ENCODE data around the gene GOLGA6L6.
"Not testable (repeated sequence)": the region's sequence is repeated elsewhere in the genome, so short reads cannot be mapped to it uniquely, and the experiment has no call there.

GOLGA6L6 gene

GRCh38 chr15:20541700-20542099, at the start of gene GOLGA6L6:
GOLGA6L6 (minus strand) TSS chr15:20541800; CDS start chr15:20541709, 91 bp downstream.
- not testable (repeated sequence) for DNase-seq

GRCh38 chr15:20590069-20590468, 48.5 kb upstream of the GOLGA6L6 start:
- not testable (repeated sequence) for DNase-seq

- DNase-seq = not testable (repeated sequence)
These were observed 45.2 kb upstream of the GOLGA6L6 start for GRCh38 chr15:20586821-20587220.

GRCh38 chr15:20582726-20583115, 41.1 kb upstream of the GOLGA6L6 start:
- not testable (repeated sequence) for DNase-seq

DNA sequence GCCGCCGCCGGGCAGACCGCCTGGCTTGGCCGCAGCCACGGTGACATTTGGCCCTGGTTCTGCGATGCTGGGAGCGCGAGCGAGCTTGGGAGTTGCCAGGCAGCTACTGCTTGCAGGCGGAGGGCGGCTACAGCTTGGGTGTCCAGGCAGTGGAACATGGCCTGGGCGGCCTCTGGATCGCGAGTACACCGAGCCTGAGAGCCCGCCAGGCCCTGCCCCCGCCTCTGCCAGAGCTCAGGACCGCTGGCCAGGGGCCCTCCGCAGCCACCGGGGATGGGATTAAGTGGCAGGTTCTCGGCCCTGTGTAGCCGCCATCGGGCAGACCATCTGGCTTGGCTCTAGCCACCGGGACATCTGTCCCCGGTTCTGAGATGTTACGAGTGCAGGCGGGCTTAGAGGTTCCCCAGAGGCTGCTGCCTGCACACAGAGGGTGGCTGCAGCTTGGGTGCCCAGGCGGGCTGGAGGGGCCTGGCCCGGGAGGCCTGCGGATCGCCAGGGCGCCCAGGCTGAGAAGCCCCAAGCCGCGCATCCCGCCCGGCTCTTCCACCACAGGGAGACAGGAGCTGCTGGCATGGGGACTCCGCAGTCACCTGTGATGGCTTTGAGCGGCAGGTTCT, 40.6 kb upstream of the GOLGA6L6 start:
- not testable (repeated sequence) for DNase-seq

DNA sequence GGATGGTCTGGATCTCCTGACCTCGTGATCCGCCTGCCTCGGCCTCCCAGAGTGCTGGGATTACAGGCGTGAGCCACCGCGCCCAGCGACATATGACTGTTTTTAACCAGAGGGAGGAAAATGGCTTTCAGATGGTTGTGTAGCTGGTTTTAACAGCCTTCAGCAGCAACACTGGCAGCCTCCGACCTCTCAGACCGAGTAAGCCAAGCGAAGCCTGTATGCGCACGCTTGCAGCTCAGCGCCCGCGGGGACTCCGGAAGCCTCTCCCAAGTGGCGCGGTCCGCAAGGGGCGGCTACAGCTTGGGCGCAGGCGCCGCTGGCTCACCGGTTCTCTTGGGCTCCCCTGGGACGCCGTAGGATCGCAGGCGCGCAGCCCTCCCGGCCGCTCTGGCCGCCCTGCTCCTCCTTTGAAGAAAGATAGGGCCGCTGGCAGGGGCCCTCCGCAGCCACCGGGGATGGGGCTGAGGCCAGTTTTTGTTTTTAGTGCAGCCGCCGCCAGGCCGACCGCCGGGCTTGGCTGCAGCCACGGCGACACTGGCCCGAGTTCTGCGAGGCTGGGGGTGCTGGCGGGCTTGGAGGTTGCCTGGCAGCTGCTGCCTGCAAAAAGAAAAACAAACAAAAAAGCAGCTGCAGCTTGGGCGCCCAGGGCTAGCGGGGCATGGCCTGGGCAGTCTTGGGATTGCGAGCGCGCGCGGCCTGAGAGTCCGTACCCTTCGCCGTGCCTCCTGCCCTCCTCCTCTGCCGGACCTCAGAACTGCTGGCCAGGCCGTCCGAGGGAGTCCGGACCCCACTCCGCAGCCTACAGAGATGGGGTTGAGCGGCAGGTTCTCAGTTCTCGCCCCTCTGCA, 39.9 kb upstream of the GOLGA6L6 start:
- DNase-seq = not testable (repeated sequence)

GRCh38 chr15:20579662-20580061, 38.1 kb upstream of the GOLGA6L6 start:
- not testable (repeated sequence) for DNase-seq

DNA sequence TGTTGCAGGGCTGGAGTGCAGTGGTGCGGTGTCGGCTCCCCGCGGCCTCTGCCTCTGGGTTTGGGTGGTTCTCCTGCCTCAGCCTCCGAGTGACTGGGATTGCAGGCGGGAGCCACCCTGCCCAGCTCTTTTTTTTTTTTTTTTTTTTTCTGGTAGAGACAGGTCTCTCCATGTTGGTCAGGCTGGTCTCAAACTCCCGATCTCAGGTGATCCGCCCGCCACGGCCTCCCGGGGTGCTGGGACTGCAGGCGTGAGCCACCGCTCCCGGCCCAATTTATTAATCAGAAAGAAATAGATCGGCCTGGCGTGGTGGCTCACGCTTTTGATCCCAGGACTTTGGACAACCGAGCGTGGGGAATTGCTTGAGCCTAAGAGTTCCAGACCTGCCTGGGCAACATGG, 9.7 kb upstream of the GOLGA6L6 start:
- DNase-seq = not testable (repeated sequence)

DNA sequence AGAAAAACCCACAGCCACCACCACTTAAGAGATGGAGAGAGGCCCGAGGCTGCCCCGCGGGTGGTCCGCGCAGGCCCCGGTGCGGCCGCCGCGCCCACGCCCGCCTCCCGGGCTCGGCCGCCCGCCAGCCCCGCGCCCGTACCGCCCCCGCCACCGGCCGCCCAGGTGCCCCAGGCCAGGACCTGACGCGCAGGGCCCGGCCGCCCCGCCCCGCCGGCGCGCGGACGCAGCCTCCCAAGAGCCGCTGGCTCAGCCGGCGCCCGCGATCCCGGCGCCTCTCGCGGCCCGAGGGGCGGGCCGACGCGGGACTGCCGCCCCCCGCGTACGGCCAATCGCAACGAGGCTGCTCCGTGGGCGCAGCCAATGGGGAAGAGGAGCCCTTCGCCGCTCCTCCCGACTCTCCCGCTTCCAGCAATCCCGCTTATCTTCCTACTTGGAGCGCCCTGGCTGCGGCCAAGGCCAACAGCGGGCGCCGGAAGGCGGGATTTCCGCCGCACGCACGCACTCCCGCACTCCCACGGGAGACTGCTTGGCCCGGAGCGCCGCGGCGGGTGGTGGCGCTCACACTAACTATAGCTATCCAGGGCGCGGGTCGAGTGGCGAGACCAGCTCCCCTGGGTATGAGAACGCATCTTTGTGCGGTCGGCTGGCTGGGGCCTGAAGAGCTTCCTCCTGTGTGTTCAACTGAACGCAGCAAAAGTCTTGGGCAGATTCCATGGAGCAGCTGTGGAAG, 35.5 kb downstream of the GOLGA6L6 start:
- not testable (repeated sequence) for DNase-seq

DNA sequence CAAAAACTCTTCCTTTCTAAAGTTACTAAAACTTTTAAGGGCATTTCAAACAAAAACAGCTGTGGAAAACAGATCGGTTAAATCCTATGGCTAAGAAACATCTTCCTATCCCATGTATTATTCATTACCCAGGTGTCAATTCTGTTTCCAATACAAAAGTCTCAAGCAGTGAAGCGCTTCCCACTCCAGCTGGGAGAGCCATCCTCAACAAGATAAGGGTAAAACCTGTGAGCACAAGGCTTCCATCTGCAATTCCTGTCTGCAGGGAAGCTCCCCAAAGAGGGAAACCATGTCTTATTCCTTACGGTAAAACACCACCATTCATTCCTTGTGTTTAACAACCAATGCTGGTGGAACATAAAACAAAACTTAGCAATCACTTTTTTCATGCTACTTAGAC, 38.8 kb downstream of the GOLGA6L6 start:
- DNase-seq = not testable (repeated sequence)

DNA sequence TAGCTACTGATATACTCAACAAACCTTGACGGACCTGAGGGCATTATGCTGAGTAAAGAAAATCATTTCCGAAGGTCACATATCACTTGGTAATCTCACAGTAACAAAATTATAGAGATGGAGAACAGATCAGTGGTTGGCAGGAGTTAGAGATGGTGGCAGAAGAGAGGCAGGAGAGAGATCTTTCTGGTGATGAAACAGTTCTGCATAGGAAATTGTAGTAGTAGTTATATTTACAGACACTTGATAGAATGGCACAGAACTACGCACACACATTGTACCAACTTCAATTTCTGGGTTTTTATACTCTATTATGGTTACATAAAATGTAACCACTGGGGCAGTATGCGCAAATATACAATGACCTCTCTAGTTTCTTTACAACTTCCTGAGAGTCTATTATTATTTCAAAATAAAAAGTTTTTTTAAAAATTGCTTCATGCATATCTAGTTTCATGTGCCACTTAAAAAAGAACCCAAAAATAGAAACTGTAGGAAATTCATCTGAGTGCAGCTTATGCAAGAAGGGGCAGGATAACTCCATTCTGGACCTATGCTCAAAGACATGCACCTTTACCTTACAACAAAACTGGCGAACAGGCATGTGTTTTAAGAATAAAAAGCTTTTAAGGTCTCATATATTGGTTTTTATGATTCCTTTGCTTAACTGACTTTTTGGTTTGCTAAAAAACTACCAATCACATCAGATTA, 39.9 kb downstream of the GOLGA6L6 start:
- DNase-seq = not testable (repeated sequence)

DNA sequence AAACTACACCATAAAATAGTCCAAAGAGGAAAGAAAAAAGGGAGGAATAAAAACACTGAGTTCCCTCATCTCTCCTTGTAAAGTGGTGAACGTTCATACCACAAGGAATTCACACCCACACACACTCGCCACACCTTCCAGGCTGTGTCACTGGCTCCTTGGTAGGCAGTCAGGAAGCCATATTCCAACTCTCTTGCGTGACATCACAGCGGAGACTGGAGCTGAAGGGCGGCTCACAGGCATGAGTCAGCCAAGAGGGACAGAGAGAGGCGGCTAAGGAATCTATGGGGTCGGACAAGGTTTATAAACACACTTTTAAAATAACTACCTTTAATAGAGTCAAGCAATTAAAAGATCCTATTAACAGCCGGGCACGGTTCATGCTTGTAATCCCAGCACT, 43.8 kb downstream of the GOLGA6L6 start:
- DNase-seq = not testable (repeated sequence)

- not testable (repeated sequence) for DNase-seq
These were observed 48.6 kb downstream of the GOLGA6L6 start for GRCh38 chr15:20493035-20493434.

DNA sequence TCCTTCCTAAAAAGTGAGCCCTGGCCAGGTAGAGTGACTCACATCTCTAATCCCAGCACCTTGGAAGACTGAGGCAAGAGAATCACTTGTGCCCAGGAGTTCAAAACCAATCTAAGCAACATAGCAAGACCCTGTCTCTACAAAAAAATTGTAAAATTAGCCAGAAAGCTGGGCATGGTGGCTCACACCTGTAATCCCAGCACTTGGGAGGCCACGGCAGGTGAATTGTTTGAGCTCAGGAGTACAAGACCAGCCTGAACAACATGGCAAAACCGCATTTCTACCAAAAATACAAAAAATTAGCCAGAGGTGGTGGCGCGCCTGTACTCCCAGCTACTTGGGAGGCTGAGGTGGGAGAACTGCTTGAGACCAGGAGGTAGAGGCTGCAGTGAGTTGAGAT, 49.0 kb downstream of the GOLGA6L6 start:
- DNase-seq = not testable (repeated sequence)

DNA sequence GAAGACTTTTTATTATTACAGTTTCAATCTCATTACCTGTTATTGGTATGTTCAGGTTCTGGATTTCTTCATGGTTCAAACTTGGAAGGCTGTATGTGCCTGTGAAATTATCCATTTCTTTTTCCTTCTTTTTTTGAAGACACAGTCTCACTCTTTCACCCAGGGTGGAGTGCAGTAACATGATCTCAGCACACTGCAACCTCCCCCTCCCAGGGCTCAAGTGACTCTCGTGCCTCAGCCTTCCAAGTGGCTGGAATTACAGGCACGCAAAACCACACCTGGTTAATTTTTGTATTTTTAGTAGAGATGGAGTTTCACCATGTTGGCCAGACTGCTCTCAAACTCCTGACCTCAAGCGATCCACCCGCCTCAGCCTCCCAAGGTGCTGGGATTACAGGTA, 52.3 kb downstream of the GOLGA6L6 start:
- DNase-seq = not testable (repeated sequence)
